Right atrium auricular region (tissue), 2 donors: ENCODE results near the gene MT2A. TPM values are rescaled to one million over a fixed set of nuclear protein-coding genes. Genes with fewer than 3 reads are reported as not detected.

Experiments
- DNase-seq: peaks from one replicate; pipeline ENCODE4 v3.0.0-alpha.2; 2019; ENCODE audit warnings: low spot score
- H3K27ac ChIP-seq, 2 donors: fragments of 200-600 bp; sonication (generic); 1 replicate in 1 of 2; 2 replicates in 1 of 2; pipeline ENCODE4 v1.5.1; 2016 to 2019
- H3K27me3 ChIP-seq, 2 donors: fragments of 200-600 bp; sonication (generic); one replicate each; pipeline versions ENCODE4 v1.5.1 to v1.6.0; 2017 to 2019
- H3K36me3 ChIP-seq: fragments of 200-600 bp; sonication (generic); one replicate; pipeline ENCODE4 v1.5.1; 2016
- H3K4me1 ChIP-seq, 2 donors: fragments of 200-600 bp; sonication (generic); one replicate each; pipeline versions ENCODE4 v1.5.1 to v1.6.0; 2017 to 2019
- H3K4me3 ChIP-seq, 2 donors: fragments of 200-600 bp; sonication (generic); 1 replicate in 1 of 2; 2 replicates in 1 of 2; pipeline ENCODE4 v1.5.1; 2017 to 2019; ENCODE audit warnings: mild to moderate bottlenecking in 1 of 2, moderate library complexity in 1 of 2
- H3K9me3 ChIP-seq, 2 donors: fragments of 200-600 bp; sonication (generic); one replicate each; pipeline ENCODE4 v1.5.1; 2019
- total RNA-seq, 2 donors: library from RNA; depleted of rRNA; stranded (reverse); fragments of >200 nt; gene quantifications; one replicate each; pipeline ENCODE4 v1.1.0, GENCODE V29; 2016
- TF ChIP-seq, protein P1 (sequence below), 2 donors: fragments of 200-600 bp; sonication (generic); IDR thresholded peaks; one replicate each; pipeline ENCODE4 v1.5.1; 2019; ENCODE audit warnings: antibody characterized with exemption in 2 of 2

Gene MT2A
- total RNA-seq, 2 donors from 2014 or later = 33.3 to 118 TPM

DNA sequence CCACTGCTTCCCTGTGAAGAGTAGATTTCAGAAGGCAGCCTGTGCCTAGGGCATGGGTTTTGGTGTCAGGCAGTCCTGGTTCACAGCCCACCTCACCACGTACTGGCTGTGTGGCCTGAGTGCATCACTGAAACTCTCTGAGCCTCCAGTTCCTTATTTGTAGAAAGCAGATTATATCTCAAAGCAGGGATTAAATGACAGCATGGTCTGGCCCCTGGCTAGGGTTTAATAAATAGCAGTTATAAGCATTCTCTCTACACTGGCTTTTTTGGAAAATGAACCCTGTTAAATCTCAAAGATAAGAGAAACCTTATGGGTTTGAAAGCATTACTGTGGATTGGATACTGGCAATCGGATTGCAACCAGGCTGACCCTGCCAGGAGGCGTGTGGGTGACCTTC, 21.1 kb downstream of the MT2A start:
- H3K36me3 ChIP-seq = no peaks in the 10 kb centered on the region
- H3K9me3 ChIP-seq = no peaks in the 10 kb centered on the region
- no peaks in the 10 kb centered on the region for H3K27me3 ChIP-seq
- TF ChIP-seq, protein P1, sequence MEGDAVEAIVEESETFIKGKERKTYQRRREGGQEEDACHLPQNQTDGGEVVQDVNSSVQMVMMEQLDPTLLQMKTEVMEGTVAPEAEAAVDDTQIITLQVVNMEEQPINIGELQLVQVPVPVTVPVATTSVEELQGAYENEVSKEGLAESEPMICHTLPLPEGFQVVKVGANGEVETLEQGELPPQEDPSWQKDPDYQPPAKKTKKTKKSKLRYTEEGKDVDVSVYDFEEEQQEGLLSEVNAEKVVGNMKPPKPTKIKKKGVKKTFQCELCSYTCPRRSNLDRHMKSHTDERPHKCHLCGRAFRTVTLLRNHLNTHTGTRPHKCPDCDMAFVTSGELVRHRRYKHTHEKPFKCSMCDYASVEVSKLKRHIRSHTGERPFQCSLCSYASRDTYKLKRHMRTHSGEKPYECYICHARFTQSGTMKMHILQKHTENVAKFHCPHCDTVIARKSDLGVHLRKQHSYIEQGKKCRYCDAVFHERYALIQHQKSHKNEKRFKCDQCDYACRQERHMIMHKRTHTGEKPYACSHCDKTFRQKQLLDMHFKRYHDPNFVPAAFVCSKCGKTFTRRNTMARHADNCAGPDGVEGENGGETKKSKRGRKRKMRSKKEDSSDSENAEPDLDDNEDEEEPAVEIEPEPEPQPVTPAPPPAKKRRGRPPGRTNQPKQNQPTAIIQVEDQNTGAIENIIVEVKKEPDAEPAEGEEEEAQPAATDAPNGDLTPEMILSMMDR (IDR thresholded peaks at IDR 0.05) = no peak
- H3K4me3 ChIP-seq = no peak overlapping the region
- peaks cover 0 to 40% of the 10 kb centered on the region in 2 donors for H3K4me1 ChIP-seq
- H3K27ac ChIP-seq = peak overlapping the region; percentile 14 to 46
- no peak for DNase-seq

DNA sequence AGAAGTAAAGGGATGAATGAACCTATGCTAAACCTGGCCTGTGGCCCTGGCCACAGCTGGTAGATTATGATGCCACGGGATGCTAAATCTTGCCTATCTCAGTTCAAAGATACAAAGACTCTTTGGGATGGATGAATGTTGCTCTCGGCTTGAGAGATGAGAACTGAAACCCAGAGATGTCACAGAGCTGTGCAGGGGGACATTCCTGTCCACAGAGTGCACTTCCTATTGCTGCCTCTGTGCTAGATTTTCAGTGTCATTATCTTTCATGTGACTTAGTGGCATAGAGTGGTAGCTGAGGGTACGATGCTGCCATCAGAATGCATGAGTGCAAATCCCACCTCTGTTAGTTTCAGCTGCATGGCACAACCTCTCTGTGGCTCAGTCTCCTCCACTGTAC, 21.8 kb downstream of the MT2A start:
- no peak for DNase-seq
- Histone ChIP-seq H3K4me1 (peaks cover 0 to 40% of the 10 kb centered on the region in 2 donors), H3K27me3 (no peaks in the 10 kb centered on the region), H3K36me3 (no peaks in the 10 kb centered on the region), H3K4me3 (no peak overlapping the region), H3K27ac (no peak overlapping the region), H3K9me3 (no peaks in the 10 kb centered on the region)
- TF ChIP-seq, protein P1 (IDR thresholded peaks at IDR 0.05) = no peak

DNA sequence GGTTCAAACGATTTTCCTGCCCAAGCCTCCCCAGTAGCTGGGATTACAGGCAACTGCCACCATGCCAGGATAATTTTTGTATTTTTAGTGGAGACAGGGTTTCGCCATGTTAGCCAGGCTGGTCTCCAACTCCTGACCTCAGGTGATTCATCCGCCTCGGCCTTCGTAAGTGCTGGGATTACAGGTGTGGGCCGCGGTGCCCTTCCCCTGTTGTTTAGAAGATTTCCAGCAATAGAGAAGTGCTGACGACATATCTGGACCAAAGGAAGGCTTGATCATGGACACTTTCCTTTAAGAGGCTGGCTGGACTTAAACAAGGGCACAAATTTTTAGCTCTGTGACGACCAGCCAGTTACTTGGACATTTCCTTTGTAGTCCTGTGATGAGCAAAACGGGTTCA, 22.8 kb downstream of the MT2A start:
- Histone ChIP-seq H3K9me3 (no peaks in the 10 kb centered on the region), H3K27me3 (no peaks in the 10 kb centered on the region), H3K36me3 (no peaks in the 10 kb centered on the region), H3K4me1 (peaks cover 0 to 43% of the 10 kb centered on the region in 2 donors), H3K4me3 (no peak overlapping the region), H3K27ac (peak overlapping the region; percentile 79 to 81)
- TF ChIP-seq, protein P1 (IDR thresholded peaks at IDR 0.05) = no peak
- no peak for DNase-seq

DNA sequence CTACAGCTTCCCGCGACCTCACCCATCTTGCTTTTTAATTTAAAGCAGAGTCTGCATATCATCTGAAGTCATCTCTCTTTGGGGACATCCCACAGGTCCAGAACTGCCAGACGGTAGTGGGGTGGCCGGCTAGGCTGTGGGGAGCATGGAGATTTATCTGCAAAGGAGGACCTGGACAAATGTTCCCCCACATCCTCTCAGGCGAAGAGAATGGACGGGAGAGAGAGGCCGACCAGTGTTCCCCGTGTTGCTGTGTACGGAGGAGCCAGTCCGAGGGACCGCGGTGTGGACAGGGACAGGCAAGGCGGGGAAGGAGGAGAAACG, 23.4 kb downstream of the MT2A start:
- Histone ChIP-seq H3K36me3 (no peaks in the 10 kb centered on the region), H3K4me3 (peak overlapping the region; percentile 39 to 58), H3K27me3 (no peaks in the 10 kb centered on the region), H3K4me1 (peaks cover 0 to 37% of the 10 kb centered on the region in 2 donors), H3K9me3 (no peaks in the 10 kb centered on the region), H3K27ac (peak overlapping the region; percentile 79 to 81)
- TF ChIP-seq, protein P1 (IDR thresholded peaks at IDR 0.05) = no peak
- DNase-seq = no peak

DNA sequence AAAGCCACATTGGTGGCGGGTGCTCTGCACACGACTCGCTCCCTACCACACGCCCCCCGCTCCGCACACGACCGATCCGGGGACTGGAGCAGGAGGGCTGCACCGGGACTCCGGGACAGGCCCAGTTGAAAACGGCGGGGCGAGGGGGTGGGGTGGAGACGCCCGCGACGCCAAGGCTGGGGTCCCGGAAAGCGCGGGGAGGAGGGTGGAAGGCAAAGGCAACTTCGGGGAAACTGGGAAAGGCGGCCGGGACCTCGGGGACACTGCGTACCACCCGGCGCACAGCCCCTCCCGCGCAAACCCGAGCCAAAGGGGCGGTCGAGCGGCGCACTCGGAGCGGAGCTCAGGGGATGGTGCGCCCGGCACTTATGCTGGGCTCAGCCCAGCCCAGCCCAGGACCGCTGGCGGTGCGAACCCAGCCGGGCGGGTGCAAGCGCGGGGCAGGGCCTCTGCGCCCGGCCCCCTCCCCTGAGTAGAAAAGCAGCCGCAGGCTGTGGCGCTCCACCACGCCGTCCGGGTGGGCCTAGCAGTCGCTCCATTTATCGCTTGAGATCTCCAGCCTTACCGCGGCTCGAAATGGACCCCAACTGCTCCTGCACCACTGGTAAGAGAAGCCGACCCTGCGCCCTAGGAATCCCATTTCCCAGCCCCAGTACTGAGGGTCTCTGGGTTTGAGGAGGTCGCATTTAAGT, 23.9 kb downstream of the MT2A start, which contains the start of gene MT1M:
Gene MT1M, plus strand, starts transcription at position 504 of the 692 bp plus-strand sequence. Its CDS starts 73 bp downstream, at position 577.
- peak within 1 kb of the TSS; percentile 39 to 58 for H3K4me3 ChIP-seq
- H3K27me3 ChIP-seq = no peaks in the 10 kb centered on the region
- H3K27ac ChIP-seq = peak within 1 kb of the TSS; percentile 79 to 81
- TF ChIP-seq, protein P1 (IDR thresholded peaks at IDR 0.05) = peak in 1 of 2 donors; percentile 16
- H3K36me3 ChIP-seq = no peaks in the 10 kb centered on the region
- H3K9me3 ChIP-seq = no peaks in the 10 kb centered on the region
- peak; percentile 68 for DNase-seq
- H3K4me1 ChIP-seq = peaks cover 0 to 32% of the 10 kb centered on the region in 2 donors
